C4-2B (cell line): ENCODE data around the gene TLCD2.

Source experiments
- H3K27ac ChIP-seq: fragments of 450-650 bp; 2 replicates; pipeline ENCODE4 v1.5.1; 2017
- ZFX ChIP-seq: fragments of 450-650 bp; IDR thresholded peaks from 2 replicates; pipeline ENCODE4 v1.6.1; 2017
- TF ChIP-seq, protein P1 (sequence below): fragments of 450-650 bp; conservative IDR thresholded peaks from 2 replicates; pipeline ENCODE4 v1.5.1; 2017; ENCODE audit warnings: mild to moderate bottlenecking

The TLCD2 gene

DNA sequence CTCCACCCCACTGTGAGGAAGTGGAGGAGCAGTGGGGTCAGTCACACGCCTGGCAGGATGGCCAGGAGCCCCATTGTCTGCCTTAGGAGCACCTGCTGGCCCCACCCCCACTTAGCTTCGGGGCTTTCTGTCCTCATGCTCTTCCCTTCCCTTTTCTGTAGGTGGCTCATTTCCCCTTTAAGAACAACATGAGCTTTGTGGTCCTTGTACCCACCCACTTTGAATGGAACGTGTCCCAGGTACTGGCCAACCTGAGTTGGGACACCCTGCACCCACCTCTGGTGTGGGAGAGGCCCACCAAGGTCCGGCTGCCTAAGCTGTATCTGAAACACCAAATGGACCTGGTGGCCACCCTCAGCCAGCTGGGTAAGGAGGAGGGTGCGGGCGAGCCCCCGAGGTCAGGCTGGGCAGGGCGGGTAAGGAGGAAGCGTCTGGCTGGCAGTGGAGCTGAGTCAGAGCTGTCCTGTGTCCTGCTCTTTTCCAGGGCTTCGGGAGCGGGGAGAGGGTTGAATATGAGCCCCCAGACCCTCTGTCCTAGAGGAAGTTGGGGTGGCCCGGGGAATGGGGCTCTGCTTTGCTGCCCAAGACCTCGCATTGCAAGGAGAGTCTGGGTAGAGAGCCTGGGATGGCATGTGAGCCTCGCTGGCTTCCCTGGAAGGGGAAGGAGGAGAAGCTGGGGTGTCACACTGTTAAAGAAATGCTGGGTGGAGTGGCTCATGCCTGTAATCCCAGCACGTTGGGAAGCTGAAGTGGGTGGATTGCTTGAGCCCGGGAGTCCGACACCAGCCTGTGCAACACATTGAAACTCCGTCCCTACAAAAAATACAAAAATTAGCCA is 42.5 kb upstream of the TLCD2 start:
- TF ChIP-seq, protein P1, sequence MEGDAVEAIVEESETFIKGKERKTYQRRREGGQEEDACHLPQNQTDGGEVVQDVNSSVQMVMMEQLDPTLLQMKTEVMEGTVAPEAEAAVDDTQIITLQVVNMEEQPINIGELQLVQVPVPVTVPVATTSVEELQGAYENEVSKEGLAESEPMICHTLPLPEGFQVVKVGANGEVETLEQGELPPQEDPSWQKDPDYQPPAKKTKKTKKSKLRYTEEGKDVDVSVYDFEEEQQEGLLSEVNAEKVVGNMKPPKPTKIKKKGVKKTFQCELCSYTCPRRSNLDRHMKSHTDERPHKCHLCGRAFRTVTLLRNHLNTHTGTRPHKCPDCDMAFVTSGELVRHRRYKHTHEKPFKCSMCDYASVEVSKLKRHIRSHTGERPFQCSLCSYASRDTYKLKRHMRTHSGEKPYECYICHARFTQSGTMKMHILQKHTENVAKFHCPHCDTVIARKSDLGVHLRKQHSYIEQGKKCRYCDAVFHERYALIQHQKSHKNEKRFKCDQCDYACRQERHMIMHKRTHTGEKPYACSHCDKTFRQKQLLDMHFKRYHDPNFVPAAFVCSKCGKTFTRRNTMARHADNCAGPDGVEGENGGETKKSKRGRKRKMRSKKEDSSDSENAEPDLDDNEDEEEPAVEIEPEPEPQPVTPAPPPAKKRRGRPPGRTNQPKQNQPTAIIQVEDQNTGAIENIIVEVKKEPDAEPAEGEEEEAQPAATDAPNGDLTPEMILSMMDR: no peak
- no peak for TF ChIP-seq ZFX
- H3K27ac ChIP-seq: no peak overlapping the region

DNA sequence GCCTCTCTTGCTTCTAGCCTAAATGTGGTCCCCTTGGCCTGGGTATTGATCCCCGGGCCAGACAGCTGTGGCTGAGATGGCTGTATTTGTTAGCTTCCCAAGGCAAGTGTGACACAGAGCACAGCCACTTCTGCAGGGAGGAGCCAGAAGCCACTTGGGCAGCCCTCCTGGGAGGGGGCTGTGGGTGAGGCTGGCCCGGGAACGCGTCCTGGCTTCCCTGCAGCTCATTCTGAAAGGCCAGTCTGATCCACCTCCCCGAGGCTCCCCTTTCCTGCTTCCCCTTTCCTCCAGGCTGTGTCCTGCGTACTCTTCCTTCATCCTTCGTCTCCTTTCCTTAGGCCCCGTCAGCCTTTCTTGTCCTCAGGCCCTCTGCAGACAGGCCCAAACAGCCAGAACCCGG is 40.5 kb upstream of the TLCD2 start:
- H3K27ac ChIP-seq: no peak overlapping the region
- TF ChIP-seq, protein P1: no peak
- no peak for TF ChIP-seq ZFX

DNA sequence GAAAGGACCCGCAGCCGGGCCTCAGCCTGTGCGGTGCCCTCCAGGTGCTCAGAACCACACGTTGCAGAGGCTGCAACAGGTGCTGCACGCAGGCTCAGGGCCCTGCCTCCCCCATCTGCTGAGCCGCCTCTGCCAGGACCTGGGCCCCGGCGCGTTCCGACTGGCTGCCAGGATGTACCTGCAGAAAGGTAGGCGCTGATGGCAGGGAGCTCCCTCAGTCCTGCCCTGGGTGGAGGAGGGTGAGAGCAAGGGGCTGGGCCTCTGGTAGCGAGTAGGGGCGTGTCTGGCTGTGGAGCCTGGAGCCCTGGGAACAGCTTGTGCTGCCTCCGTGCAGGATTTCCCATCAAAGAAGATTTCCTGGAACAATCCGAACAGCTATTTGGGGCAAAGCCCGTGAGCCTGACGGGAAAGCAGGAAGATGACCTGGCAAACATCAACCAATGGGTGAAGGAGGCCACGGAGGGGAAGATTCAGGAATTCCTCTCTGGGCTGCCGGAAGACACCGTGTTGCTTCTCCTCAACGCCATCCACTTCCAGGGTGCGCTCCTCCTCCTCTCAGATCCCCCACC is 36.9 kb upstream of the TLCD2 start:
- TF ChIP-seq, protein P1: no peak
- no peak for TF ChIP-seq ZFX
- H3K27ac ChIP-seq: no peak overlapping the region

DNA sequence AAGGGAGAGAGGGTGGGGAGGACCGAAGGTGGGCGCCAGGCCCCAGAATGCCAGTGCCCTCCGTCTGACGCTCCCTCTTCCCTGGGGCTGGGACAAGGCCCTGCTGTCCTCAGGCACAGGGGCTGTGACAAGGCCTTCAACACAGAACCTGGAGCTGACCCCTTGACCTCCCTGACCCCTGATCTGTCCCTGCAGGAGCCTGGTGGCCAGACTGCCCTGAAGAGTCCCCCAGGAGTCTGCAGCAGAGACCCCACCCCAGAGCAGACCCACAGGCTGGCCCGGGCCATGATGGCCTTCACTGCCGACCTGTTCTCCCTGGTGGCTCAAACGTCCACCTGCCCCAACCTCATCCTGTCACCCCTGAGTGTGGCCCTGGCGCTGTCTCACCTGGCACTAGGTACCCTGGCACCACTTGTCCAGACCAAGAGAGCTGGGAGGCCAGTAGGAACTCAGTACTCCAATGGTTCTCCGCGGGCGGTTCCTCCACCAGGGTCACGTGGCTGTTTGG is 35.4 kb upstream of the TLCD2 start:
- H3K27ac ChIP-seq: no peak overlapping the region
- no peak for TF ChIP-seq ZFX
- TF ChIP-seq, protein P1: no peak

DNA sequence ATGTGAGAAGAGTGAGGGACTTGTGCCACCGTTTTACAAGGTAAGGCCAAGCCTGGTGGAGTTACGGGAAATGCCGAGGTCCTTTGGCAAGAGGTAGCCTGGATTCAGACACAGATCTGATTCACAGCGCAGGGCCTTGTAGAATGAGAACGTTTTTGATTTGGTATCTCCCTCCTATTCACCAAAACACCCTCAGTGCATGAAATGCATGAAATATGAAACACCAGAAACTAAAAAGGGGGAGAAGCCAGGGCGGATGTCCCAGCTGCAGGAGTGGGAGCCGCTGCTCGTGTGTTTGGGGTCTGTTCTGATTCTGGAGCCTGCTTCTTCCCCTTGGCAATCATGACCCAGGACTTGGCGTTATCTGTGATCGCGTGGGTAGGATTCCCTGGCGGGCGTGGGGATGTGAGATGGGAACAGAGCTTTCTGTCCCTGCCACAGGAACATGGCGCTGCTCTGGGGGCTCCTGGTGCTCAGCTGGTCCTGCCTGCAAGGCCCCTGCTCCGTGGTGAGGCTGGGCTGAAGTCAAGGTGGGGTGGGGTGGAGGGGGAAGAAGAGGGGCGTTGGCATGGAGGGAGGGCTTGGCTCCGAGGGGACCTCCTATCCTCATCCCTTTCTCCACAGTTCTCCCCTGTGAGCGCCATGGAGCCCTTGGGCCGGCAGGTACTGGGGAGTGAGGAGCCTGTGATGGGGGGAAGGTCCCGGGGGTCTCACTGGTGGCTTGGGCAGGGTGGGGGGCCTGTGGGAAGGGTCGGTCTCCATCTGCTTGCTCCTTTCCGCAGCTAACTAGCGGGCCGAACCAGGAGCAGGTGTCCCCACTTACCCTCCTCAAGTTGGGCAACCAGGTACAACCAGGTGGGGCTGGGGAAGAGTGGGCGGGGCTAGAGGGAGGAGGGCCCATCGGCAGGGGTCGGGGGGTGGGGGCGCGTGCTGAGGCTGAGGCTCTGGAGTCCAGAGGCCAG is 34.7 kb upstream of the TLCD2 start:
- no peak overlapping the region for H3K27ac ChIP-seq
- TF ChIP-seq, protein P1: no peak
- no peak for TF ChIP-seq ZFX

DNA sequence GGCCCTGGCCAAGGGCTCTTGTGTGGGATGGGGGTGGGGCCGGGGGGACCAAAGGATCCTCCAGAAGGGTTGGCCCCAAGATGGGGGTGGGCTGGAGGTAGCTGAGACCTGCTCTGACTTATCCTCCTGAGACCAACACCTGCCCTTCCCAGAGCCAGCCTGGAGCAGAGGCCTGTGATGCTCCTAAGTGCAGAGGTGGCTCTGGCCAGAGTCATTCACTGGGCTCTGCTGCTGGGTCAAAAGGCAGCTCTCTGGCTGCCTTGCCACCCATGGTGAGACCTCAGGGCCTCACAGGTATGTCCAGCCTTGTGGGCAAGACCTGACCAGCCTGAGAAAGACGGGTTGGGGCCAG is 32.9 kb upstream of the TLCD2 start:
- TF ChIP-seq, protein P1: no peak
- no peak for TF ChIP-seq ZFX
- no peak overlapping the region for H3K27ac ChIP-seq
